Trophoblast cell (in vitro differentiated cells and primary cell): Measurements from ENCODE around the gene APBA2.

Experiments used
- DNase-seq, 2 donors: peaks; one replicate each; pipeline ENCODE4 v3.0.0-alpha.2; 2016
- H2AFZ ChIP-seq: 2 replicates; pipeline ENCODE4 v1.6.1; 2013; ENCODE audit warnings: low read length, moderate library complexity, mild to moderate bottlenecking; ENCODE audit not compliant: insufficient read depth, poor library complexity
- H2AK5ac ChIP-seq: 2 replicates; pipeline ENCODE4 v1.6.1; 2013; ENCODE audit warnings: mild to moderate bottlenecking, low read length
- H2BK120ac ChIP-seq: 2 replicates; pipeline ENCODE4 v1.6.1; 2013; ENCODE audit warnings: low read length, mild to moderate bottlenecking, moderate library complexity; ENCODE audit not compliant: insufficient read depth, poor library complexity
- H2BK12ac ChIP-seq: 2 replicates; pipeline ENCODE4 v1.6.1; 2013; ENCODE audit warnings: mild to moderate bottlenecking, low read length, moderate library complexity
- H2BK5ac ChIP-seq: 2 replicates; pipeline ENCODE4 v1.6.1; 2013; ENCODE audit warnings: low read length, low read depth, moderate library complexity, mild to moderate bottlenecking; ENCODE audit not compliant: poor library complexity
- H3K14ac ChIP-seq: 2 replicates; pipeline ENCODE4 v1.6.1; 2013; ENCODE audit warnings: mild to moderate bottlenecking, low read length
- H3K18ac ChIP-seq: 2 replicates; pipeline ENCODE4 v1.6.1; 2013; ENCODE audit warnings: mild to moderate bottlenecking, low read length
- H3K23ac ChIP-seq: 2 replicates; pipeline ENCODE4 v1.6.1; 2013; ENCODE audit warnings: low read length
- H3K27ac ChIP-seq: 2 replicates; pipeline ENCODE4 v1.5.1; 2013; ENCODE audit warnings: low read depth, mild to moderate bottlenecking, inconsistent platforms, low read length, moderate library complexity
- H3K27me3 ChIP-seq: 2 replicates; pipeline ENCODE4 v1.6.1; 2013; ENCODE audit warnings: inconsistent platforms, mild to moderate bottlenecking, low read length, moderate library complexity; ENCODE audit not compliant: insufficient read depth
- H3K36me3 ChIP-seq, 2 experiments: 1 replicate in 1 of 2; 2 replicates in 1 of 2; pipeline ENCODE4 v1.6.1; 2013; ENCODE audit warnings: low read length in 2 of 2, mild to moderate bottlenecking in 2 of 2, moderate library complexity in 1 of 2; ENCODE audit not compliant: insufficient read depth in 2 of 2, control insufficient read depth in 1 of 2
- H3K4ac ChIP-seq: 2 replicates; pipeline ENCODE4 v1.6.1; 2013; ENCODE audit warnings: low read depth, mild to moderate bottlenecking, low read length, moderate library complexity
- H3K4me1 ChIP-seq, 2 experiments: 1 replicate in 1 of 2; 2 replicates in 1 of 2; pipeline ENCODE4 v1.6.1; 2013; ENCODE audit warnings: low read length in 2 of 2, mild to moderate bottlenecking in 2 of 2, moderate library complexity in 1 of 2; ENCODE audit not compliant: insufficient read depth in 2 of 2, control insufficient read depth in 1 of 2
- H3K4me2 ChIP-seq: 2 replicates; pipeline ENCODE4 v1.6.1; 2013; ENCODE audit warnings: inconsistent platforms, mild to moderate bottlenecking, low read length, moderate library complexity
- H3K4me3 ChIP-seq: 2 replicates; pipeline ENCODE4 v1.5.1; 2013; ENCODE audit warnings: mild to moderate bottlenecking, low read depth, low read length, inconsistent platforms
- H3K79me1 ChIP-seq: one replicate; pipeline ENCODE4 v1.6.1; 2013; ENCODE audit warnings: low read length
- H3K79me2 ChIP-seq: 2 replicates; pipeline ENCODE4 v1.6.1; 2013; ENCODE audit warnings: low read length, mild to moderate bottlenecking; ENCODE audit not compliant: control insufficient read depth, insufficient read depth, poor library complexity
- H3K9ac ChIP-seq: 2 replicates; pipeline ENCODE4 v1.6.1; 2013; ENCODE audit warnings: mild to moderate bottlenecking, low read length
- H3K9me3 ChIP-seq: 2 replicates; pipeline ENCODE4 v1.6.1; 2013; ENCODE audit warnings: low read depth, mild to moderate bottlenecking, control low read depth, inconsistent platforms, low read length; ENCODE audit not compliant: insufficient read depth
- H4K12ac ChIP-seq: 2 replicates; pipeline ENCODE4 v1.6.1; 2013; ENCODE audit warnings: low read depth, mild to moderate bottlenecking, low read length, moderate library complexity
- H4K8ac ChIP-seq: 2 replicates; pipeline ENCODE4 v1.6.1; 2013; ENCODE audit warnings: low read depth, mild to moderate bottlenecking, low read length, moderate library complexity
- H4K91ac ChIP-seq: one replicate; pipeline ENCODE4 v1.6.1; 2013; ENCODE audit warnings: low read depth, mild to moderate bottlenecking, low read length, moderate library complexity
- WGBS: extraction: QIAGEN DNeasy Blood & Tissue Kit; methylation state at CpG from one replicate; pipeline ENCODE4 v1.1.7; 2013; ENCODE audit warnings: missing lambda C conversion rate; ENCODE audit not compliant: insufficient read length, insufficient coverage; ENCODE audit errors: extremely low coverage; 5-methylcytosine and 5-hydroxymethylcytosine counted together

Gene APBA2

DNA sequence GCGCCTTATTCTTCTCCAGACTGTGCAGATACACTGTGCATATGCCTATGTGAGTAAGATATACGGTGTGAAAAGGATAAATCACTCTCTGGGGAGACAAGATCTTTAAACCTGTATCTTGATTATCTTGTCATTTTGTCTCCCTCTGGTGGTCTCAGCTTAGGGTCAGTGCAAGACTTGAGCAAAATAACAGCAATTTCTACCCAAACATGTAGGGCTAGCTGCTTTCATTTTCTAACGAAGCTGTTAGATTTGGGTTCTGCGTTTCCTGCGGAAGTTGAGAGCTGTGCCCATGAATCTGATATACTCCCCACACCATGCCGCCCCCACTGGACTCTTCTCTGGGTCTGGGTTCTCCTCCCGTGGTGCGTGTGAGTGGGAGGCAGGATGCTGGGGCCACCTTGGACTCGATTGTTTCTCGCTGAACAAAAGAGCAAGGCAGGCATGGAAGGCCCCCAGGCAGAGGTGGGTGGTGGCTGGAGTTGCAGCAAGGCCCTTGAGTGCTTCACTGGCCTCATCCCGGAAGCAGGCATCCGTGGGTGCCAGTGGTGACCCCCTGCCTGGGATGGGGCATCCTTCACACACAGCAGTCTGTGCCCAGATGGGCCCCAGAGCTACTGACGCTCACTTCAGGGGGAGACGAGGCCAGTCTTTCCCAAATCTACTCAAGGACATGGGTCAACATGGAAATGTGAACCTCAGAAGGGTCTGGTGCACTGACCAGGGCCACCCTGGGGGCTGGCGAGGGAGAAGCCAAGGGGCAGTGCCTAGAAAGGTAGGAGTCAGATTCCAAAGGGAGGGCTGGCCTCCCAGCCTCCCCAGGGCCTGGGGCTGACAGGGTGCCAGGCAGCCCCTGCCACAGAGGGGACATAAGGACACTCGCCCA lies 204.2 kb downstream of the APBA2 start:
- Histone ChIP-seq H3K9ac (no peak overlapping the region), H2AFZ (no peak overlapping the region), H3K36me3 (no peaks in the 10 kb centered on the region), H3K9me3 (peaks cover 6% of the 10 kb centered on the region), H2BK5ac (no peak overlapping the region), H3K4me3 (no peak overlapping the region), H2BK12ac (no peak overlapping the region), H3K23ac (no peak overlapping the region), H4K12ac (no peak overlapping the region), H3K14ac (no peak overlapping the region), H3K4me1 (no peaks in the 10 kb centered on the region), H3K4ac (no peak overlapping the region), H3K18ac (no peak overlapping the region), H2BK120ac (no peak overlapping the region), H3K79me1 (no peaks in the 10 kb centered on the region), H3K4me2 (no peak overlapping the region), H4K8ac (no peak overlapping the region), H4K91ac (no peak overlapping the region), H3K79me2 (no peaks in the 10 kb centered on the region), H3K27me3 (no peaks in the 10 kb centered on the region), H2AK5ac (no peak overlapping the region), H3K27ac (no peak overlapping the region)
- no CpG with 5 or more reads among the region's 16 CpGs for WGBS
- no peak for DNase-seq

DNA sequence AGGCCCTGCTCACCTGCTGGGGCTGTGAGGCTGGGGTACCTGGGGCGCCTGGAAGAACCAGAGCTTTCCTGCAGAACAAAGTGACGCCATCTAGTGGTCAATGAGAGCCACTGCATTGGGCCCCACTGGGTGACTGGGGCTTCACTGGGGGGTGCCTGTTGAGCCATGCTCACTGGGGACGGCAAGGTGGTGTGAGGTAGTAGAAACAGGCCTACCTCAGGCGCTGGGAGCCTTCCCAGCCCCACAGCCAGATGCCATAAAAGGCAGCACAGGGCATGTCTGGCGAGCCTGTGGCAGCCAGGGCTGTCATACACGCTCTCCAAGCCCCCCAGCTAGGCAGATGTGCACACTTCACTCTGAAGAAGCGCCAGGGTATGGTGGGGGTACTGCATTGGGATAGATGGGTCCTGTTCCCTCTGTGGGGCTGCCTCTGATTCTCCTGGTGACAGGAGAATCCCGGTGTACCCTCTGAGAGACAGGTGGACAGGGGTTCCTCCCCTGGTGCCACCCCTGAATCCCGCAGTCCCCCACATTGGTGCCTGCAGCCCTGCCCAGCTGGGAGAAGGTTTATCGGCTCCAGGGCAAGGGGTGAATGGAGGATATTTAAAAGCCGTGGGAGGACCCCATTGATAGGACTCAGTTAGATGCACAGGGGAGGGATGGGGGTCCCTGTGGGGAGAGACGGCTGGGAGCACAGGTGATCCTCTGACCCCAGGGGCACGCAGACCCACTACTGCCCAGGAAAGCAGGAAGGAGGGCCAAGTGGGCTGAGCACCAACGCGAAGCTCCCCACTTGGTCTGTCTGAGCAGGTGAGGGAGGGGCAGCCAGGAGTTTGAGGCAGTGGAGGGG lies 205.1 kb downstream of the APBA2 start:
- H3K79me2 ChIP-seq = no peaks in the 10 kb centered on the region
- H3K4me1 ChIP-seq = no peaks in the 10 kb centered on the region
- no peaks in the 10 kb centered on the region for H3K27me3 ChIP-seq
- H4K12ac ChIP-seq = no peak overlapping the region
- peaks cover 6% of the 10 kb centered on the region for H3K9me3 ChIP-seq
- no peaks in the 10 kb centered on the region for H3K79me1 ChIP-seq
- H3K4me3 ChIP-seq = no peak overlapping the region
- H2BK5ac ChIP-seq = no peak overlapping the region
- H2BK120ac ChIP-seq = no peak overlapping the region
- no peak overlapping the region for H4K91ac ChIP-seq
- no peak overlapping the region for H3K18ac ChIP-seq
- H3K27ac ChIP-seq = no peak overlapping the region
- no peak overlapping the region for H3K9ac ChIP-seq
- H4K8ac ChIP-seq = no peak overlapping the region
- no CpG with 5 or more reads among the region's 15 CpGs for WGBS
- no peak overlapping the region for H3K23ac ChIP-seq
- no peaks in the 10 kb centered on the region for H3K36me3 ChIP-seq
- no peak overlapping the region for H3K14ac ChIP-seq
- H2AK5ac ChIP-seq = no peak overlapping the region
- no peak overlapping the region for H2BK12ac ChIP-seq
- DNase-seq = peak in 1 of 2 donors; percentile 35
- no peak overlapping the region for H2AFZ ChIP-seq
- no peak overlapping the region for H3K4ac ChIP-seq
- no peak overlapping the region for H3K4me2 ChIP-seq

DNA sequence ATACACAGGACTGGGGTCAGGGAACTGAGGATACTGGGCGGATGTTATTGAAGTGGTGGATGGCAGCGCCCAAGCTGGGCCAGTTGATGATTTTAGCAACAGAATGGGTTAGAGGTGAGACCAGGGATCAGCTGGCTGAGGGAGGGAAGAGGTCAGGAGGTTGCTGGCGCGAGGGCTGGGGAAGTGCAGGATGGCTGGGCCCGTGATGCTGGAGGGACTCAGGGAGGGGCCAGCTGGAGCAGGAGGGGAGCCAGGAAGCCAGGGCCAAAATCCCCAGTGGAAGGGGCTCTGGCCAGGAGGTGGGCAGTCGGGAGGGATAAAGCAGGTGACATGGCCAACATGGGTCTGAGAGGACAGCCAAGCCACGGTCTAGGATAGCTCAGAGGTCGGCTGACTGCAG lies 205.9 kb downstream of the APBA2 start:
- Histone ChIP-seq H4K12ac (no peak overlapping the region), H3K79me1 (no peaks in the 10 kb centered on the region), H3K23ac (no peak overlapping the region), H2AFZ (no peak overlapping the region), H3K79me2 (no peaks in the 10 kb centered on the region), H2BK12ac (no peak overlapping the region), H3K9me3 (peaks cover 6% of the 10 kb centered on the region), H3K4me1 (no peaks in the 10 kb centered on the region), H3K36me3 (no peaks in the 10 kb centered on the region), H3K18ac (no peak overlapping the region), H2AK5ac (no peak overlapping the region), H4K91ac (no peak overlapping the region), H2BK120ac (no peak overlapping the region), H3K9ac (no peak overlapping the region), H3K27me3 (no peaks in the 10 kb centered on the region), H4K8ac (no peak overlapping the region), H3K27ac (no peak overlapping the region), H2BK5ac (no peak overlapping the region), H3K14ac (no peak overlapping the region), H3K4ac (no peak overlapping the region), H3K4me3 (no peak overlapping the region), H3K4me2 (no peak overlapping the region)
- no CpG with 5 or more reads among the region's 8 CpGs for WGBS
- no peak for DNase-seq

DNA sequence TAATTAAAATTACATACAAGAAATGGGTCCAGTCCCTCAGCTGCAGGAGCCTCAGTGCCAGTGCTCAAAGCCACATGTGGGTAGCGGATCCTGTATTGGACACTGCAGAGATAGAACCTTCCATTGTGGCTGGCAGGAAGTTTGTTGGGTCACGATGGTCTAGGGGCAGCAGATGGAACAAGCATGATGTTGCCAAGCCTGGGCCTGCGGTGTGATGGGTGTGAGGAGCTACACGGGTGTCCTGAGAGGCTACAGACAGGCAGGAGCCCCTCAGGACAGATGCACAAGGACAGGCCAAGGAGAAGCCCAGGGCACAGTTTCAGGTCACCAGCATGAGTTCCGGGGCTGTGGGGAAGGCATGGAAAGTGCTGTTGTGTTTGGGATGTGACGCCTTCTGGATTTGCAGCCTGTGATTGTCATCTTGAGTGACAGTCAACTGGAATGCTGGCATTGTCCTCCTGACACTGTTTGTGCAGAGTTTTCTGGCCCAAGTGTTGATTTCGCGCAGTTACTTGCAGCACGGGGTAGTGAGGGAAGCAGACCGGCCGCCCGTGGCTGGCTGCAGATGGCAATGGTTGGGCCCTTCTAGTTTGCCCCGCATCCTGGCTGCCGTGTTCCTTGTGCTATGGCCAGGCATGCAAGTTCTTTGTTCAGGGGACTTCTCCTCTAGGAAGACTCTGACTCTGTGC lies 206.7 kb downstream of the APBA2 start:
- Histone ChIP-seq H3K18ac (no peak overlapping the region), H3K27ac (no peak overlapping the region), H4K8ac (no peak overlapping the region), H3K4me2 (no peak overlapping the region), H4K91ac (no peak overlapping the region), H3K79me2 (no peaks in the 10 kb centered on the region), H2BK12ac (no peak overlapping the region), H2AK5ac (no peak overlapping the region), H3K4me3 (no peak overlapping the region), H3K27me3 (no peaks in the 10 kb centered on the region), H2BK120ac (no peak overlapping the region), H3K4me1 (no peaks in the 10 kb centered on the region), H3K36me3 (no peaks in the 10 kb centered on the region), H2AFZ (no peak overlapping the region), H3K9ac (no peak overlapping the region), H3K79me1 (no peaks in the 10 kb centered on the region), H2BK5ac (no peak overlapping the region), H3K9me3 (peaks cover 5% of the 10 kb centered on the region), H3K14ac (no peak overlapping the region), H3K4ac (no peak overlapping the region), H4K12ac (no peak overlapping the region), H3K23ac (no peak overlapping the region)
- peak in 1 of 2 donors; percentile 21 for DNase-seq
- no CpG with 5 or more reads among the region's 14 CpGs for WGBS
